ENCODE data around the gene CLPTM1.
"Not testable (repeated sequence)": the region's sequence is repeated elsewhere in the genome, so short reads cannot be mapped to it uniquely, and the experiment has no call there.

The CLPTM1 gene

GRCh38 chr19:44954649-44955504, at the start of gene CLPTM1:
CLPTM1 (plus strand) TSS chr19:44955380; CDS start chr19:44955396, 16 bp downstream.
- in situ Hi-C loops (cut with MboI; ENCODE audit: low sequenced_read_pairs), result no loop called here

GRCh38 chr19:44905437-44906160, 49.6 kb upstream of the CLPTM1 start, which contains the start of gene APOE:
APOE (plus strand) TSS chr19:44905796; CDS start chr19:44906625, 829 bp downstream.
- in situ Hi-C loops (cut with MboI; ENCODE audit: low sequenced_read_pairs), result no loop called here

GRCh38 chr19:44907613-44908012, 47.6 kb upstream of the CLPTM1 start:
- in situ Hi-C loops (cut with MboI; ENCODE audit: low sequenced_read_pairs), result no loop called here

GRCh38 chr19:44908074-44908835, 46.9 kb upstream of the CLPTM1 start:
- in situ Hi-C loops (cut with MboI; ENCODE audit: low sequenced_read_pairs), result no loop called here

- in situ Hi-C loops (cut with MboI; ENCODE audit: low sequenced_read_pairs), result no loop called here
Observed at GRCh38 chr19:44908836-44909261, 46.3 kb upstream of the CLPTM1 start.

GRCh38 chr19:44909775-44910174, 45.4 kb upstream of the CLPTM1 start:
- in situ Hi-C loops (cut with MboI; ENCODE audit: low sequenced_read_pairs), result loop anchor here (5.0 kb wide), 1 partner anchor 38 kb away; the partner anchor contains the start of gene APOC2

GRCh38 chr19:44911896-44912295, 43.3 kb upstream of the CLPTM1 start:
- in situ Hi-C loops (cut with MboI; ENCODE audit: low sequenced_read_pairs), result loop anchor here (5.0 kb wide), 1 partner anchor 35 kb away; the partner anchor contains the start of gene APOC2

GRCh38 chr19:44912854-44913253, 42.3 kb upstream of the CLPTM1 start:
- in situ Hi-C loops (cut with MboI; ENCODE audit: low sequenced_read_pairs), result loop anchor here (5.0 kb wide), 1 partner anchor 34 kb away; the partner anchor contains the start of gene APOC2

GRCh38 chr19:44913512-44914432, 41.4 kb upstream of the CLPTM1 start:
- in situ Hi-C loops (cut with MboI; ENCODE audit: low sequenced_read_pairs), result loop anchor here (5.0 kb wide), 1 partner anchor 34 kb away; the partner anchor contains the start of gene APOC2

GRCh38 chr19:44914433-44915206, 40.6 kb upstream of the CLPTM1 start, which contains the start of gene APOC1:
APOC1 (plus strand) TSS chr19:44914608; CDS start chr19:44914892, 284 bp downstream.
- in situ Hi-C loops (cut with MboI; ENCODE audit: low sequenced_read_pairs), result loop anchor here (5.0 kb wide), 1 partner anchor 33 kb away; the partner anchor contains the start of gene APOC2

GRCh38 chr19:44924243-44924725, 30.9 kb upstream of the CLPTM1 start:
- in situ Hi-C loops (cut with MboI; ENCODE audit: low sequenced_read_pairs), result no loop called here

GRCh38 chr19:44925114-44925891, 29.9 kb upstream of the CLPTM1 start:
- in situ Hi-C loops (cut with MboI; ENCODE audit: low sequenced_read_pairs), result no loop called here

GRCh38 chr19:44926245-44927077, 28.7 kb upstream of the CLPTM1 start:
- in situ Hi-C loops (cut with MboI; ENCODE audit: low sequenced_read_pairs), result not testable (repeated sequence)

- in situ Hi-C loops (cut with MboI; ENCODE audit: low sequenced_read_pairs), result no loop called here
Observed at GRCh38 chr19:44927746-44928145, 27.4 kb upstream of the CLPTM1 start.

GRCh38 chr19:44930088-44930487, 25.1 kb upstream of the CLPTM1 start:
- in situ Hi-C loops (cut with MboI; ENCODE audit: low sequenced_read_pairs), result no loop called here

- in situ Hi-C loops (cut with MboI; ENCODE audit: low sequenced_read_pairs), result no loop called here
Observed at GRCh38 chr19:44931541-44931940, 23.6 kb upstream of the CLPTM1 start.

- in situ Hi-C loops (cut with MboI; ENCODE audit: low sequenced_read_pairs), result no loop called here
Observed at GRCh38 chr19:44939668-44940067, 15.5 kb upstream of the CLPTM1 start.

All from HL-60/S4 (cell line).